ENCODE data around the gene AMPD2. TPM values are rescaled to one million over a fixed set of nuclear protein-coding genes. Genes with fewer than 3 reads are reported as not detected.

The AMPD2 gene
- polyA plus RNA-seq, 1 donor (not counting 4 experiments of a cell fraction or from before 2014, with no cell fraction given), result 17.6 TPM

DNA sequence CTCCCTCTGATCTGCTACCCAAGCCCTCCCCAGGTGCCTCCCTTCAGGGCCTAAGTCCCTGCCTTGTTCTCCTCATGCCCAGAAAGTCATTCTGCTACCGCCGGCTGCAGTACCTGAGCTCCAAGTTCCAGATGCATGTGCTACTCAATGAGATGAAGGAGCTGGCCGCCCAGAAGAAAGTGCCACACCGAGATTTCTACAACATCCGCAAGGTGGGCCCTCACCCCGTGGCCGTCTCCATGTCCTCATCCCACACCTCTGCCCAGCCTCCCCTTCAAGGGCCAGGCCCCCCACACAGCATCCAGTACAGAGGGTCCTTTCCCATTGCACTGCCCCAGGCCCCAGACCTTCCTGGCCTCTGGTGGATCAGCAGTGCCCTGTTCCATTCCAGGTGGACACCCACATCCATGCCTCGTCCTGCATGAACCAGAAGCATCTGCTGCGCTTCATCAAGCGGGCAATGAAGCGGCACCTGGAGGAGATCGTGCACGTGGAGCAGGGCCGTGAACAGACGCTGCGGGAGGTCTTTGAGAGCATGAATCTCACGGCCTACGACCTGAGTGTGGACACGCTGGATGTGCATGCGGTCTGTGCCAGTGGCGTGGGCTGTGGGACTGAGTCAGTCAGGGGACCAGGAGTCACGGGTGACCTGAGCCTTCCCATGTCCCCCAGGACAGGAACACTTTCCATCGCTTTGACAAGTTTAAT lies 8.2 kb downstream of the AMPD2 start:
- no peak for FAIRE-seq
- peaks cover 11 to 25% of the 10 kb centered on the region in 2 experiments for H3K36me3 ChIP-seq (ENCODE audit: control insufficient read depth in 2 of 2, extremely low read depth in 1 of 2, insufficient read depth in 2 of 2, low read length in 2 of 2)
- TF ChIP-seq, protein P1, sequence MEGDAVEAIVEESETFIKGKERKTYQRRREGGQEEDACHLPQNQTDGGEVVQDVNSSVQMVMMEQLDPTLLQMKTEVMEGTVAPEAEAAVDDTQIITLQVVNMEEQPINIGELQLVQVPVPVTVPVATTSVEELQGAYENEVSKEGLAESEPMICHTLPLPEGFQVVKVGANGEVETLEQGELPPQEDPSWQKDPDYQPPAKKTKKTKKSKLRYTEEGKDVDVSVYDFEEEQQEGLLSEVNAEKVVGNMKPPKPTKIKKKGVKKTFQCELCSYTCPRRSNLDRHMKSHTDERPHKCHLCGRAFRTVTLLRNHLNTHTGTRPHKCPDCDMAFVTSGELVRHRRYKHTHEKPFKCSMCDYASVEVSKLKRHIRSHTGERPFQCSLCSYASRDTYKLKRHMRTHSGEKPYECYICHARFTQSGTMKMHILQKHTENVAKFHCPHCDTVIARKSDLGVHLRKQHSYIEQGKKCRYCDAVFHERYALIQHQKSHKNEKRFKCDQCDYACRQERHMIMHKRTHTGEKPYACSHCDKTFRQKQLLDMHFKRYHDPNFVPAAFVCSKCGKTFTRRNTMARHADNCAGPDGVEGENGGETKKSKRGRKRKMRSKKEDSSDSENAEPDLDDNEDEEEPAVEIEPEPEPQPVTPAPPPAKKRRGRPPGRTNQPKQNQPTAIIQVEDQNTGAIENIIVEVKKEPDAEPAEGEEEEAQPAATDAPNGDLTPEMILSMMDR (optimal IDR thresholded peaks at IDR 0.05 in 1 of 3, IDR thresholded peaks at IDR 0.05 in 1 of 3, conservative IDR thresholded peaks at IDR 0.05 in 1 of 3; ENCODE audit: extremely low read depth in 1 of 3, insufficient read depth in 2 of 3, low read length in 3 of 3), result no peak
- no peak for TF ChIP-seq EZH2 (IDR thresholded peaks at IDR 0.05; ENCODE audit: low read length)
- no peak for DNase-seq (ENCODE audit: low read depth, low spot score)
- peaks cover 3% of the 10 kb centered on the region for H3K4me1 ChIP-seq (ENCODE audit: control insufficient read depth, extremely low read depth, insufficient read depth, low read length)
- H3K4me2 ChIP-seq (ENCODE audit: control insufficient read depth, extremely low read depth, insufficient read depth, low read depth, low read length), result no peak overlapping the region
- H3K27ac ChIP-seq (ENCODE audit: control insufficient read depth, insufficient read depth, low read length), result no peak overlapping the region
- H3K9ac ChIP-seq (ENCODE audit: control insufficient read depth, extremely low read depth, insufficient read depth, low read length), result no peak overlapping the region
- dilution Hi-C loops (cut with MboI; ENCODE audit: extremely low pct_ligation_motif_present, low sequenced_read_pairs), result no loop called here
- H3K9me1 ChIP-seq (ENCODE audit: control insufficient read depth, extremely low read depth, insufficient read depth, low read length), result no peaks in the 10 kb centered on the region
- no peaks in the 10 kb centered on the region for H3K27me3 ChIP-seq (ENCODE audit: control insufficient read depth, extremely low read depth, insufficient read depth, low read length)
- no peaks in the 10 kb centered on the region for H3K9me3 ChIP-seq (ENCODE audit: control insufficient read depth, low read depth, low read length)
- no peaks in the 10 kb centered on the region for H4K20me1 ChIP-seq (ENCODE audit: control insufficient read depth, extremely low read depth, insufficient read depth, low read length)
- no peak overlapping the region for H3K4me3 ChIP-seq (ENCODE audit: control insufficient read depth in 2 of 3, extremely low read depth in 1 of 3, insufficient read depth in 2 of 3, low read depth in 1 of 3, low read length in 3 of 3)
- no peak overlapping the region for H2AFZ ChIP-seq (ENCODE audit: control insufficient read depth, low read length)
- peaks cover 21% of the 10 kb centered on the region for H3K79me2 ChIP-seq (ENCODE audit: control insufficient read depth, insufficient read depth, low read length)

DNA sequence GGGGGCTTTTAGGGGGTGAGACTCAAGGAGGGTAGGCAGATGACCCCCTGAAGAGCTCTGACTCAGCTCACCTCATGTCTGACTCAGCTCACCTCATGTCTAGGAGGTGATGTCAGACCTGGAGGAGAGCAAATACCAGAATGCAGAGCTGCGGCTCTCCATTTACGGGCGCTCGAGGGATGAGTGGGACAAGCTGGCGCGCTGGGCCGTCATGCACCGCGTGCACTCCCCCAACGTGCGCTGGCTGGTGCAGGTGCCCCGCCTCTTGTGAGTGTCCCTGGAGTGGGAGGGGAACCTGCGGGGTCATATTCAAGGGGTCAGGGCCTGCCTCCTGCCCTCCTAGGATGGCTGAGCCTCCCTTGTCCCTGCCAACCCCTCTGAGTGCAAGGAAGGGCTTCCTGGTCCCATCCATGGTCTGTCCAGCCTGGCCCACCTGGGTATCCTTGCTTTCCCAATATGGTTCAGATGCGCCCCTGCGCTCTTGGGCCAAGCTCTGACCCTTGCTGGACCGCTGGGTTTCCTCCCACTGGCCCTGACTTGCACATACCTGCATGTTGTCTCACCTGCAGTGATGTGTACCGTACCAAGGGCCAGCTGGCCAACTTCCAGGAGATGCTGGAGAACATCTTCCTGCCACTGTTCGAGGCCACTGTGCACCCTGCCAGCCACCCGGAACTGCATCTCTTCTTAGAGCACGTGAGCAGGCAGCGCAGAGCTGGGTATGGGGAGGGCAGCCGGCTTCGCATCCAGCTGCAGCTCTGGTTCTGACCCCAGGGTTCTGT lies 9.1 kb downstream of the AMPD2 start:
- no peak overlapping the region for H2AFZ ChIP-seq (ENCODE audit: control insufficient read depth, low read length)
- H3K27ac ChIP-seq (ENCODE audit: control insufficient read depth, insufficient read depth, low read length), result no peak overlapping the region
- no peak for FAIRE-seq
- H3K9ac ChIP-seq (ENCODE audit: control insufficient read depth, extremely low read depth, insufficient read depth, low read length), result no peak overlapping the region
- H3K79me2 ChIP-seq (ENCODE audit: control insufficient read depth, insufficient read depth, low read length), result peaks cover 13% of the 10 kb centered on the region
- H3K4me2 ChIP-seq (ENCODE audit: control insufficient read depth, extremely low read depth, insufficient read depth, low read depth, low read length), result no peak overlapping the region
- peaks cover 3% of the 10 kb centered on the region for H3K4me1 ChIP-seq (ENCODE audit: control insufficient read depth, extremely low read depth, insufficient read depth, low read length)
- H3K4me3 ChIP-seq (ENCODE audit: control insufficient read depth in 2 of 3, extremely low read depth in 1 of 3, insufficient read depth in 2 of 3, low read depth in 1 of 3, low read length in 3 of 3), result no peak overlapping the region
- no peaks in the 10 kb centered on the region for H4K20me1 ChIP-seq (ENCODE audit: control insufficient read depth, extremely low read depth, insufficient read depth, low read length)
- peaks cover 11 to 25% of the 10 kb centered on the region in 2 experiments for H3K36me3 ChIP-seq (ENCODE audit: control insufficient read depth in 2 of 2, extremely low read depth in 1 of 2, insufficient read depth in 2 of 2, low read length in 2 of 2)
- H3K9me3 ChIP-seq (ENCODE audit: control insufficient read depth, low read depth, low read length), result no peaks in the 10 kb centered on the region
- H3K27me3 ChIP-seq (ENCODE audit: control insufficient read depth, extremely low read depth, insufficient read depth, low read length), result no peaks in the 10 kb centered on the region
- dilution Hi-C loops (cut with MboI; ENCODE audit: extremely low pct_ligation_motif_present, low sequenced_read_pairs), result no loop called here
- TF ChIP-seq, protein P1 (optimal IDR thresholded peaks at IDR 0.05 in 1 of 3, IDR thresholded peaks at IDR 0.05 in 1 of 3, conservative IDR thresholded peaks at IDR 0.05 in 1 of 3; ENCODE audit: extremely low read depth in 1 of 3, insufficient read depth in 2 of 3, low read length in 3 of 3), result no peak
- no peak for TF ChIP-seq EZH2 (IDR thresholded peaks at IDR 0.05; ENCODE audit: low read length)
- H3K9me1 ChIP-seq (ENCODE audit: control insufficient read depth, extremely low read depth, insufficient read depth, low read length), result no peaks in the 10 kb centered on the region
- DNase-seq (ENCODE audit: low read depth, low spot score), result no peak
